A549 (cell line): ENCODE results near the gene JARID2. TPM values are rescaled to one million over a fixed set of nuclear protein-coding genes. Genes with fewer than 3 reads are reported as not detected.

Experiments
- ATAC-seq, 2 experiments: fragments of 200-7000 bp in 1 of 2; fragments of >200 bp in 1 of 2; cut with Nextera tagmentation in 1 of 2; cut with Tn5 transposase in 1 of 2; 3 replicates each; pipeline versions ENCODE4 v1.8.0 to v1.9.1; 2018 to 2020; ENCODE audit warnings: mild to moderate bottlenecking in 1 of 2, moderate library complexity in 1 of 2
- CTCF ChIA-PET: fragments of 300-600 bp; sonication (Branson Sonifier 250); formaldehyde crosslinking; extraction: SDS; loops from one replicate; lab custom pipeline; 2021; ENCODE audit warnings: antibody characterized with exemption, inconsistent platforms; lab: Yijun Ruan, JAX
- POLR2A ChIA-PET: fragments of 350-600 bp; formaldehyde crosslinking; extraction: SDS; loops from one replicate; lab custom pipeline; 2021; ENCODE audit warnings: antibody characterized with exemption, inconsistent platforms; lab: Yijun Ruan, JAX
- DNase-seq, 2 experiments: peaks; one replicate each; pipeline versions ENCODE4 v3.0.0 to v3.0.0-alpha.2; 2011 to 2016; ENCODE audit warnings: low read depth in 1 of 2, low spot score in 1 of 2
- FAIRE-seq: peaks from 2 replicates; lab custom pipeline; 2011; peaks lifted over from hg19 to GRCh38; lab: Jason Lieb, UNC
- H3K27ac ChIP-seq, 2 experiments: fragments of >200 bp; sonication (Bioruptor Twin); formaldehyde crosslinking; 3 replicates each; pipeline ENCODE4 v1.5.1; 2016 to 2017
- H3K4me1 ChIP-seq: fragments of >200 bp; sonication (Bioruptor Twin); formaldehyde crosslinking; 3 replicates; pipeline ENCODE4 v1.6.1; 2016
- H3K4me2 ChIP-seq: fragments of >200 bp; sonication (Bioruptor Twin); formaldehyde crosslinking; 3 replicates; pipeline ENCODE4 v1.6.1; 2016
- H3K4me3 ChIP-seq: fragments of >200 bp; sonication (Bioruptor Twin); formaldehyde crosslinking; 3 replicates; pipeline ENCODE4 v1.5.1; 2016
- H3K9me3 ChIP-seq: fragments of >200 bp; sonication (Bioruptor Twin); formaldehyde crosslinking; 3 replicates; pipeline ENCODE4 v1.6.1; 2016
- BHLHE40 ChIP-seq: IDR thresholded peaks from 2 replicates; pipeline ENCODE4 v1.6.1; 2012; ENCODE audit warnings: low read depth, low read length, inconsistent platforms
- CBX2 ChIP-seq: fragments of 200-600 bp; sonication (generic); IDR thresholded peaks from 2 replicates; pipeline ENCODE4 v1.6.1; 2016; ENCODE audit warnings: low read depth, mild to moderate bottlenecking, borderline replicate concordance
- CEBPB ChIP-seq, 2 experiments: fragments of >200 bp in 1 of 2; sonication (Bioruptor Twin) in 1 of 2; formaldehyde crosslinking in 1 of 2; IDR thresholded peaks; 2 replicates each; pipeline ENCODE4 v1.6.1; 2012 to 2016
- E2F6 ChIP-seq: IDR thresholded peaks from 2 replicates; pipeline ENCODE4 v1.6.1; 2012; ENCODE audit warnings: low read depth, borderline replicate concordance
- GATA3 ChIP-seq: IDR thresholded peaks from 2 replicates; pipeline ENCODE4 v1.6.1; 2012; ENCODE audit warnings: borderline replicate concordance
- HOXB5 ChIP-seq: fragments of 250-450 bp; sonication (Bioruptor Pico); IDR thresholded peaks from 2 replicates; pipeline ENCODE4 v1.5.0; 2020; ENCODE audit warnings: mild to moderate bottlenecking, moderate library complexity
- JUN ChIP-seq, 2 experiments: fragments of >200 bp; sonication (Bioruptor Twin); formaldehyde crosslinking; IDR thresholded peaks; 2 replicates in 1 of 2; 3 replicates in 1 of 2; pipeline ENCODE4 v1.6.1; 2016 to 2017
- JUNB ChIP-seq: fragments of >200 bp; sonication (Bioruptor Twin); formaldehyde crosslinking; IDR thresholded peaks from 2 replicates; pipeline ENCODE4 v1.6.1; 2016
- KDM5A ChIP-seq: fragments of 200-600 bp; sonication (generic); IDR thresholded peaks from 2 replicates; pipeline ENCODE4 v1.6.1; 2016; ENCODE audit warnings: antibody characterized with exemption, mild to moderate bottlenecking
- MAFK ChIP-seq: fragments of 450-650 bp; IDR thresholded peaks from 2 replicates; pipeline ENCODE4 v1.6.1; 2014; ENCODE audit not compliant: partially characterized antibody
- MAX ChIP-seq: IDR thresholded peaks from 2 replicates; pipeline ENCODE4 v1.6.1; 2012
- RAD21 ChIP-seq, 2 experiments: fragments of >200 bp in 1 of 2; sonication (Bioruptor Twin) in 1 of 2; formaldehyde crosslinking in 1 of 2; IDR thresholded peaks in 1 of 2; conservative IDR thresholded peaks in 1 of 2; 2 replicates in 1 of 2; 3 replicates in 1 of 2; pipeline ENCODE4 v1.6.1; 2012 to 2018; ENCODE audit warnings: inconsistent platforms in 1 of 2
- RARB ChIP-seq: fragments of 250-450 bp; sonication (Bioruptor Pico); IDR thresholded peaks from 2 replicates; pipeline ENCODE4 v1.8.0; 2021; ENCODE audit warnings: mild to moderate bottlenecking, moderate library complexity
- SMC3 ChIP-seq: fragments of >200 bp; sonication (Bioruptor Twin); formaldehyde crosslinking; IDR thresholded peaks from 3 replicates; pipeline ENCODE4 v1.6.1; 2018; ENCODE audit warnings: inconsistent platforms
- TFCP2L1 ChIP-seq: fragments of 250-450 bp; sonication (Bioruptor Pico); IDR thresholded peaks from 2 replicates; pipeline ENCODE4 v1.5.0; 2021; ENCODE audit warnings: mild to moderate bottlenecking
- WGBS: methylation state at CpG from one replicate; pipeline ENCODE4 v1.1.6; 2017; ENCODE audit errors: missing lambda C conversion rate; 5-methylcytosine and 5-hydroxymethylcytosine counted together
- polyA plus RNA-seq, 4 experiments: library from polyadenylated mRNA; depleted of rRNA in 3 of 4; stranded (reverse); fragments of >200 nt; fragmentation: RNase III in 1 of 4; extraction: RNeasy Plus Mini Kit Qiagen cat#74134 plus additional on column Dnase treatment in 1 of 4; gene quantifications; 2 replicates in 3 of 4; 3 replicates in 1 of 4; pipeline ENCODE4 v1.2.3, GENCODE V29; 2011 to 2017
- TF ChIP-seq, protein P1 (sequence below): fragments of 250-450 bp; sonication (Bioruptor Pico); IDR thresholded peaks from 2 replicates; pipeline ENCODE4 v1.5.0; 2021; ENCODE audit warnings: mild to moderate bottlenecking, moderate library complexity, borderline replicate concordance
- TF ChIP-seq, protein P2 (sequence below): IDR thresholded peaks from 2 replicates; pipeline ENCODE4 v1.6.1; 2012

Gene JARID2
- polyA plus RNA-seq, 2 of the 4 experiments (the other 2 are of a cell fraction), result 7.8 to 8.3 TPM

DNA sequence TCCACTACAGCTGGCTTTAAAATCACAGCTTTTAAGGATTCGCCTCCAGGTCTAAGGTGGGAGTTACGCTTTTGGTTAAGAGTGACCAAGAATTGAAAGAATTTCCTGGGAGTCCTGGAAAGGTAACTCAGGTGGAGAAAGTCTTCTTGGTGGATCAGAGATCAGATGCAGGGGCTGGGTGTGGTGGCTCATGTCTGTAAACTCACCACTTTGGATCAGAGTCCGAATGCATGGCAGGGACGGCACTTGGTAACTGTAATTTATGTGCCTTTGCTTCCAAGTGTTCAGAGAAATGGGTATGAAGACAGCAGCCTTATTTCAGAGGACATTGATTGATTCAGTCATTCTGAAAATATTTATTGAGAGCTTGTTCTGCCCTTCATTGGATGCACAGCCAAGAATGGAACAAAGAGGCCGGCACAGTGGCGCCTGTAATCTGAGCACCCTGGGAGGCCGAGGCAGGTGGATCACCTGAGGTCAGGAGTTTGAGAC lies 18.0 kb upstream of the JARID2 start (continued):
- TF ChIP-seq RARB (CRISPR knock-in tag) (no peak), GATA3 (no peak)

- no peak for FAIRE-seq
- ATAC-seq, result no peak
Observed at GRCh38 chr6:15230827-15231226, 15.0 kb upstream of the JARID2 start.

GRCh38 chr6:15232836-15233510 lies 12.9 kb upstream of the JARID2 start:
- no peaks in the 10 kb centered on the region for H3K9me3 ChIP-seq
- ATAC-seq (no peak), DNase-seq (no peak), FAIRE-seq (no peak)
- ChIA-PET CTCF (no interaction called here), POLR2A (no interaction called here)
- WGBS, result 74% methylated on average over 7 of the region's 7 CpGs
- no peak overlapping the region for H3K4me2 ChIP-seq
- no peaks in the 10 kb centered on the region for H3K4me1 ChIP-seq
- H3K27ac ChIP-seq, result no peak overlapping the region
- no peak overlapping the region for H3K4me3 ChIP-seq
- TF ChIP-seq SMC3, result no peak
- TF ChIP-seq, protein P1, sequence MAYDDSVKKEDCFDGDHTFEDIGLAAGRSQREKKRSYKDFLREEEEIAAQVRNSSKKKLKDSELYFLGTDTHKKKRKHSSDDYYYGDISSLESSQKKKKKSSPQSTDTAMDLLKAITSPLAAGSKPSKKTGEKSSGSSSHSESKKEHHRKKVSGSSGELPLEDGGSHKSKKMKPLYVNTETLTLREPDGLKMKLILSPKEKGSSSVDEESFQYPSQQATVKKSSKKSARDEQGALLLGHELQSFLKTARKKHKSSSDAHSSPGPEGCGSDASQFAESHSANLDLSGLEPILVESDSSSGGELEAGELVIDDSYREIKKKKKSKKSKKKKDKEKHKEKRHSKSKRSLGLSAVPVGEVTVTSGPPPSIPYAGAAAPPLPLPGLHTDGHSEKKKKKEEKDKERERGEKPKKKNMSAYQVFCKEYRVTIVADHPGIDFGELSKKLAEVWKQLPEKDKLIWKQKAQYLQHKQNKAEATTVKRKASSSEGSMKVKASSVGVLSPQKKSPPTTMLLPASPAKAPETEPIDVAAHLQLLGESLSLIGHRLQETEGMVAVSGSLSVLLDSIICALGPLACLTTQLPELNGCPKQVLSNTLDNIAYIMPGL, result no peak
- TF ChIP-seq JUN (IDR thresholded peaks at IDR 0.05), result no peak
- no peak for TF ChIP-seq BHLHE40
- TF ChIP-seq CBX2, result no peak
- TF ChIP-seq JUNB, result no peak
- no peak for TF ChIP-seq RAD21 (conservative IDR thresholded peaks at IDR 0.05 in 1 of 2, IDR thresholded peaks at IDR 0.05 in 1 of 2)
- no peak for TF ChIP-seq E2F6
- TF ChIP-seq KDM5A, result no peak
- TF ChIP-seq TFCP2L1, result no peak

More at GRCh38 chr6:15230827-15231226, 15.0 kb upstream of the JARID2 start:
- WGBS, result 50% methylated on average over 3 of the region's 3 CpGs
- CTCF ChIA-PET, result no interaction called here
- H3K9me3 ChIP-seq, result no peaks in the 10 kb centered on the region
- no peak for DNase-seq
- TF ChIP-seq MAFK (no peak), CBX2 (no peak), MAX (no peak)
- TF ChIP-seq, protein P2, sequence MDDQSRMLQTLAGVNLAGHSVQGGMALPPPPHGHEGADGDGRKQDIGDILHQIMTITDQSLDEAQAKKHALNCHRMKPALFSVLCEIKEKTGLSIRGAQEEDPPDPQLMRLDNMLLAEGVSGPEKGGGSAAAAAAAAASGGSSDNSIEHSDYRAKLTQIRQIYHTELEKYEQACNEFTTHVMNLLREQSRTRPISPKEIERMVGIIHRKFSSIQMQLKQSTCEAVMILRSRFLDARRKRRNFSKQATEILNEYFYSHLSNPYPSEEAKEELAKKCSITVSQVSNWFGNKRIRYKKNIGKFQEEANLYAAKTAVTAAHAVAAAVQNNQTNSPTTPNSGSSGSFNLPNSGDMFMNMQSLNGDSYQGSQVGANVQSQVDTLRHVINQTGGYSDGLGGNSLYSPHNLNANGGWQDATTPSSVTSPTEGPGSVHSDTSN, result no peak
- TF ChIP-seq, all 56 proteins: peak for 0
- Histone ChIP-seq H3K4me3 (no peak overlapping the region), H3K27ac (no peak overlapping the region), H3K4me2 (no peak overlapping the region), H3K4me1 (no peaks in the 10 kb centered on the region)
- POLR2A ChIA-PET, result no interaction called here

DNA sequence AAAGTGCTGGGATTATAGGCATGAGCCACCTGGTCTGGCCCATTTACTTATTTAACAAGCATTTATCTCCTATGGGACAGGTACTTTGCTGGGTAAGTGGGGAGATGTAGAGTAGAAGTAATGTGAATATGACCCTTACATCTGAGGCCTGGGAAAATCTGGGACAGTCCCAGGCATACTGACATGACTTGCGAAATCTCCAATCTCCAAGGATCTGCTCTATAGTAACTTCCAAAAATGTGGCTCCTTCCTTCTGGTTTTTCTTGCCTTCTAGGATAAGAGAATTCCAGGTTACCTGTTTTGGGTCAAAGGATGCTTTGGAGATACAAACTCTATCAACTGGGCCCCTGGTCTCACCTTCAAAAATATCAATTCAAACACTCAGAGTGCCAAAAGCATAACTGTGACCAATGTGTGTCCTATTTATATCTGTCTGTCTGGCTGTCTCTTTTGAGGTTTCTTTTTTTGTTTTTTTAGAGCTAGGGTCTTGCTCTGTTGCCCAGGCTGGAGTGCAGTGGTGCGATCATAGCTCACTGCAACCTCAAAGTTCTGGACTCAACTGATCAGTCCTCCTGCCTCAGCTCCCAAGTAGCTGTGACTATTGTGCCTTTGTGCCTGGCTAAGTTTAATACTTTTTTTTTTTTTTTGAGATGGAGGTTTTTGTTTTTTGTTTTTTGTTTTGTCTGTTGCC lies 11.7 kb upstream of the JARID2 start:
- Histone ChIP-seq H3K9me3 (no peaks in the 10 kb centered on the region), H3K4me3 (no peak overlapping the region), H3K27ac (no peak overlapping the region), H3K4me2 (no peak overlapping the region), H3K4me1 (no peaks in the 10 kb centered on the region)
- POLR2A ChIA-PET, result no interaction called here
- no peak for DNase-seq
- TF ChIP-seq HOXB5, result no peak
- peak in 1 of 2 experiments; percentile 32; a peak in 1 of 4 replicates for TF ChIP-seq CEBPB (IDR thresholded peaks at IDR 0.05)
- FAIRE-seq, result no peak
- no peak for ATAC-seq
- WGBS, result 95% methylated on average over 2 of the region's 2 CpGs
- CTCF ChIA-PET, result interaction anchor here (0.6 kb wide), 1 partner anchor 133 kb away, joined by 3 read pairs; no protein-coding TSS in a partner anchor
